Trophoblast cell (in vitro differentiated cells and primary cell): ENCODE data around the gene PPP2R3C.
"Not testable (repeated sequence)": the region's sequence is repeated elsewhere in the genome, so short reads cannot be mapped to it uniquely, and the experiment has no call there.

ENCODE experiments used
- DNase-seq, 2 donors: peaks; one replicate each; pipeline ENCODE4 v3.0.0-alpha.2; 2016
- H2AFZ ChIP-seq: 2 replicates; pipeline ENCODE4 v1.6.1; 2013; ENCODE audit warnings: low read length, moderate library complexity, mild to moderate bottlenecking; ENCODE audit not compliant: insufficient read depth, poor library complexity
- H2AK5ac ChIP-seq: 2 replicates; pipeline ENCODE4 v1.6.1; 2013; ENCODE audit warnings: mild to moderate bottlenecking, low read length
- H2BK120ac ChIP-seq: 2 replicates; pipeline ENCODE4 v1.6.1; 2013; ENCODE audit warnings: low read length, mild to moderate bottlenecking, moderate library complexity; ENCODE audit not compliant: insufficient read depth, poor library complexity
- H2BK12ac ChIP-seq: 2 replicates; pipeline ENCODE4 v1.6.1; 2013; ENCODE audit warnings: mild to moderate bottlenecking, low read length, moderate library complexity
- H2BK5ac ChIP-seq: 2 replicates; pipeline ENCODE4 v1.6.1; 2013; ENCODE audit warnings: low read length, low read depth, moderate library complexity, mild to moderate bottlenecking; ENCODE audit not compliant: poor library complexity
- H3K14ac ChIP-seq: 2 replicates; pipeline ENCODE4 v1.6.1; 2013; ENCODE audit warnings: mild to moderate bottlenecking, low read length
- H3K18ac ChIP-seq: 2 replicates; pipeline ENCODE4 v1.6.1; 2013; ENCODE audit warnings: mild to moderate bottlenecking, low read length
- H3K23ac ChIP-seq: 2 replicates; pipeline ENCODE4 v1.6.1; 2013; ENCODE audit warnings: low read length
- H3K27ac ChIP-seq: 2 replicates; pipeline ENCODE4 v1.5.1; 2013; ENCODE audit warnings: low read depth, mild to moderate bottlenecking, inconsistent platforms, low read length, moderate library complexity
- H3K27me3 ChIP-seq: 2 replicates; pipeline ENCODE4 v1.6.1; 2013; ENCODE audit warnings: inconsistent platforms, mild to moderate bottlenecking, low read length, moderate library complexity; ENCODE audit not compliant: insufficient read depth
- H3K36me3 ChIP-seq, 2 experiments: 1 replicate in 1 of 2; 2 replicates in 1 of 2; pipeline ENCODE4 v1.6.1; 2013; ENCODE audit warnings: low read length in 2 of 2, mild to moderate bottlenecking in 2 of 2, moderate library complexity in 1 of 2; ENCODE audit not compliant: insufficient read depth in 2 of 2, control insufficient read depth in 1 of 2
- H3K4ac ChIP-seq: 2 replicates; pipeline ENCODE4 v1.6.1; 2013; ENCODE audit warnings: low read depth, mild to moderate bottlenecking, low read length, moderate library complexity
- H3K4me1 ChIP-seq, 2 experiments: 1 replicate in 1 of 2; 2 replicates in 1 of 2; pipeline ENCODE4 v1.6.1; 2013; ENCODE audit warnings: low read length in 2 of 2, mild to moderate bottlenecking in 2 of 2, moderate library complexity in 1 of 2; ENCODE audit not compliant: insufficient read depth in 2 of 2, control insufficient read depth in 1 of 2
- H3K4me2 ChIP-seq: 2 replicates; pipeline ENCODE4 v1.6.1; 2013; ENCODE audit warnings: inconsistent platforms, mild to moderate bottlenecking, low read length, moderate library complexity
- H3K4me3 ChIP-seq: 2 replicates; pipeline ENCODE4 v1.5.1; 2013; ENCODE audit warnings: mild to moderate bottlenecking, low read depth, low read length, inconsistent platforms
- H3K79me1 ChIP-seq: one replicate; pipeline ENCODE4 v1.6.1; 2013; ENCODE audit warnings: low read length
- H3K79me2 ChIP-seq: 2 replicates; pipeline ENCODE4 v1.6.1; 2013; ENCODE audit warnings: low read length, mild to moderate bottlenecking; ENCODE audit not compliant: control insufficient read depth, insufficient read depth, poor library complexity
- H3K9ac ChIP-seq: 2 replicates; pipeline ENCODE4 v1.6.1; 2013; ENCODE audit warnings: mild to moderate bottlenecking, low read length
- H3K9me3 ChIP-seq: 2 replicates; pipeline ENCODE4 v1.6.1; 2013; ENCODE audit warnings: low read depth, mild to moderate bottlenecking, control low read depth, inconsistent platforms, low read length; ENCODE audit not compliant: insufficient read depth
- H4K12ac ChIP-seq: 2 replicates; pipeline ENCODE4 v1.6.1; 2013; ENCODE audit warnings: low read depth, mild to moderate bottlenecking, low read length, moderate library complexity
- H4K8ac ChIP-seq: 2 replicates; pipeline ENCODE4 v1.6.1; 2013; ENCODE audit warnings: low read depth, mild to moderate bottlenecking, low read length, moderate library complexity
- H4K91ac ChIP-seq: one replicate; pipeline ENCODE4 v1.6.1; 2013; ENCODE audit warnings: low read depth, mild to moderate bottlenecking, low read length, moderate library complexity
- WGBS: extraction: QIAGEN DNeasy Blood & Tissue Kit; methylation state at CpG from one replicate; pipeline ENCODE4 v1.1.7; 2013; ENCODE audit warnings: missing lambda C conversion rate; ENCODE audit not compliant: insufficient read length, insufficient coverage; ENCODE audit errors: extremely low coverage; 5-methylcytosine and 5-hydroxymethylcytosine counted together

The PPP2R3C gene

DNA sequence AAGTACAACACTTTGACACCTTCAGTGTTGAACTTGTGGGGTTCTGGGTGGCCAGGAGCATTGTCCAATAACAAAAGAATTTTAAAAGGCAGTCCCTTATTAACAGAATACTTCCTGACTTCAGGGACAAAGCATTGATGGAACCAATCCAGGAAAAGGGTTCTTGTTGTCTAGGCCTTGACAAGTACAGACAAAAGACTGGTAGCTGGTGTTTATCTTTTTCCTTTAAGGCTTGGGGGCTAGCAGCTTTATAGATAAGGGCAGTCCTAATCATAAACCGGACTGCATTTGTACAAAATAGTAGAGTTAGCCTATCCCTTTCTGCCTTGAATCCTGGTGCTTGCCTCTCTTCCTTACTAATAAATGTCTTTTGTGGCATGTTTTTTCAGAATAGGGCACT lies 48.3 kb downstream of the PPP2R3C start:
- Histone ChIP-seq H3K79me2 (no peaks in the 10 kb centered on the region), H3K27ac (no peak overlapping the region), H3K18ac (no peak overlapping the region), H3K14ac (no peak overlapping the region), H3K4ac (no peak overlapping the region), H2BK12ac (no peak overlapping the region), H3K9me3 (no peaks in the 10 kb centered on the region), H2AK5ac (no peak overlapping the region), H2BK120ac (no peak overlapping the region), H3K4me2 (no peak overlapping the region), H2BK5ac (no peak overlapping the region), H3K36me3 (peaks cover 9 to 17% of the 10 kb centered on the region in 2 experiments), H3K23ac (no peak overlapping the region), H3K4me3 (no peak overlapping the region), H4K12ac (no peak overlapping the region), H3K79me1 (no peaks in the 10 kb centered on the region), H4K91ac (no peak overlapping the region), H3K27me3 (no peaks in the 10 kb centered on the region), H3K9ac (no peak overlapping the region), H2AFZ (no peak overlapping the region), H3K4me1 (no peaks in the 10 kb centered on the region), H4K8ac (no peak overlapping the region)
- no peak for DNase-seq
- no CpG with 5 or more reads among the region's 1 CpG for WGBS

DNA sequence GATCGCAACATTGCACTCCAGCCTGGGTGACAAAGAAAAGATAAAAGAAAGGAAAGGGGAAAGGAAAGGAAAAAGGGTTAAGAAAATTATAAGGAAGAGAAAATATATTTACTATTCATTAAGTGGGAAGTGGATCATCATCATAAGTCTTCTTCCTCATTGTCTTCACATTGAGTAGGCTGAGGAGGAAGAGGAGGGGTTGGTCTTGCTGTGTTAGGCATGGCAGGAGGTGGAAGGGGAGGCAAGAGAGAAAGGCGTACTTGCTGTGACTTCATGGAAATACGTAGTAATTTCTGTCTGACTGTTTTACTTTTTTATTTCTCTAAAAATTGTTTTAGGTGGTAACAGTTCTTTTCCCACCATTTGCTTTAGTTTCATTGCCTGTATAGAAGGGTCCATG lies 49.6 kb downstream of the PPP2R3C start:
- Histone ChIP-seq H3K36me3 (peaks cover 6 to 15% of the 10 kb centered on the region in 2 experiments), H2BK12ac (no peak overlapping the region), H3K14ac (no peak overlapping the region), H2BK120ac (no peak overlapping the region), H3K23ac (no peak overlapping the region), H4K12ac (no peak overlapping the region), H3K18ac (no peak overlapping the region), H3K4me3 (no peak overlapping the region), H4K91ac (no peak overlapping the region), H2AK5ac (no peak overlapping the region), H3K9ac (no peak overlapping the region), H3K79me1 (no peaks in the 10 kb centered on the region), H2BK5ac (no peak overlapping the region), H4K8ac (no peak overlapping the region), H3K27me3 (no peaks in the 10 kb centered on the region), H3K9me3 (no peaks in the 10 kb centered on the region), H3K4me2 (no peak overlapping the region), H3K27ac (no peak overlapping the region), H3K4me1 (no peaks in the 10 kb centered on the region), H3K79me2 (no peaks in the 10 kb centered on the region), H2AFZ (no peak overlapping the region), H3K4ac (no peak overlapping the region)
- no CpG with 5 or more reads among the region's 3 CpGs for WGBS
- no peak for DNase-seq

GRCh38 chr14:35068238-35069012 lies 53.4 kb downstream of the PPP2R3C start:
- Histone ChIP-seq H3K27ac (no peak overlapping the region), H2BK5ac (no peak overlapping the region), H3K36me3 (peaks cover 2 to 15% of the 10 kb centered on the region in 2 experiments), H2AFZ (no peak overlapping the region), H3K4me1 (no peaks in the 10 kb centered on the region), H3K23ac (no peak overlapping the region), H2BK120ac (no peak overlapping the region), H3K9ac (no peak overlapping the region), H3K14ac (no peak overlapping the region), H2BK12ac (no peak overlapping the region), H3K4me2 (no peak overlapping the region), H3K18ac (no peak overlapping the region), H3K9me3 (no peaks in the 10 kb centered on the region), H4K12ac (no peak overlapping the region), H2AK5ac (no peak overlapping the region), H3K4ac (no peak overlapping the region), H4K91ac (no peak overlapping the region), H3K79me2 (no peaks in the 10 kb centered on the region), H4K8ac (no peak overlapping the region), H3K4me3 (no peak overlapping the region), H3K79me1 (no peaks in the 10 kb centered on the region), H3K27me3 (no peaks in the 10 kb centered on the region)
- no CpG with 5 or more reads among the region's 4 CpGs for WGBS
- DNase-seq = no peak

DNA sequence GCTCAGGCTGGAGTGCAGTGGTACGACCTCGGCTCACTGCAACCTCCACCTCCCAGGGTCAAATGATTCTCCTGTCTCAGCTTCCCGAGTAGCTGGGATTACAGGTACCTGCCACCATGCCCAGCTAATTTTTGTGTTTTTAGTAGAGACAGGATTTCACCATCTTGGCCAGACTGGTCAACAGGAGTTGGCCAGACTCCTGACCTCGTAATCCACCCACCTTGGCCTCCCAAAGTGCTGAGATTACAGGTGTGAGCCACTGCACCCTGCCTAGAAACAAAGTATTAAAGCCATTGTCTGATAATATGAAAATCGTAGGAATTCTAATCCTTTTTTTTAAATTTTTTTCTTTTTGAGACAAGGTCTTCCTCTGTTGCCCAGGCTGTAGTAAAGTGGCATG lies 56.1 kb downstream of the PPP2R3C start:
- H4K91ac ChIP-seq, H2AK5ac ChIP-seq, H3K14ac ChIP-seq, H3K4me3 ChIP-seq, H3K9ac ChIP-seq, H4K8ac ChIP-seq, H3K79me2 ChIP-seq, H3K79me1 ChIP-seq, H4K12ac ChIP-seq, H3K9me3 ChIP-seq, H3K23ac ChIP-seq, H2AFZ ChIP-seq, H3K4me2 ChIP-seq, H2BK12ac ChIP-seq, H2BK5ac ChIP-seq, H3K27me3 ChIP-seq, H3K18ac ChIP-seq, H2BK120ac ChIP-seq, DNase-seq, H3K27ac ChIP-seq, H3K4me1 ChIP-seq, H3K4ac ChIP-seq: not testable (repeated sequence)
- no CpG with 5 or more reads among the region's 5 CpGs for WGBS
- peaks cover 2 to 12% of the 10 kb centered on the region in 2 experiments for H3K36me3 ChIP-seq
